Coronary artery (tissue), 2 donors: ENCODE measurements around the gene KCTD5.

Source experiments
- DNase-seq: peaks from one replicate; pipeline ENCODE4 v3.0.0-alpha.2; 2017; ENCODE audit warnings: low spot score
- H3K27ac ChIP-seq, 2 donors: fragments of 200-600 bp; sonication (generic); one replicate each; pipeline ENCODE4 v1.5.1; 2016 to 2019
- H3K4me3 ChIP-seq: fragments of 200-600 bp; sonication (generic); 2 replicates; pipeline ENCODE4 v1.5.1; 2016; ENCODE audit warnings: mild to moderate bottlenecking, moderate library complexity
- CTCF ChIP-seq: fragments of 200-600 bp; sonication (generic); IDR thresholded peaks from one replicate; pipeline ENCODE4 v1.5.1; 2019; ENCODE audit warnings: antibody characterized with exemption

KCTD5 gene

DNA sequence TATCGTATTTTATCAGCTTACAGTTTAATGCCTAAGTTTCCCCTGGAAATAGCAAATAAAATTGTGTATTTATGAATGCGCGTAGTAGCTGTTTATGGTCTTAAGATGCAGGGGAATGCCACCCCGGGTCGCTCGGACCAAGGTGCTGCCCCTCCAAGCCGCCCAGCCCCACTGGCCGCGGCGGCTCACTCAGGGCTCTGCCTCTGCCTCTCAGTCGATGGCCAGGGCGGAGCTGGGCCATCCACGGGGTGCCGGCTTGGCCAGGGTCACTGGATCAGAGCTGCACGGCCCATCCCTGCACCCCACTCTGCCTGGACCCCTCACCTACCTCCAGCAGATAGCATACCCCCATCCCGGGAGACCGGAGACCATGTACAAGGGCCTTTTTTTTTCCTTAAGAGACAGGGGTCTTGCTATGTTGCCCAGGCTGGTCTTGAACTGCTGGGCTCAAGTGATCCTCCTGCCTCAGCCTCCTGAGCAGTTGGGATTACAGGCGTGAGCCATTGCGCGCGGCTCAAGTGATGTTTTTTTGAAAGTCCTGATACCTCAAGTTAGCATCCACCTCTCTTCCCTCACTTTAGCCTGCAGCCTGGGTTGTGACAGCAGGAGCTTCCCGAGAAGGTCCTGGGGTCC, 26.7 kb downstream of the KCTD5 start:
- no peak for DNase-seq
- no peak for TF ChIP-seq CTCF

DNA sequence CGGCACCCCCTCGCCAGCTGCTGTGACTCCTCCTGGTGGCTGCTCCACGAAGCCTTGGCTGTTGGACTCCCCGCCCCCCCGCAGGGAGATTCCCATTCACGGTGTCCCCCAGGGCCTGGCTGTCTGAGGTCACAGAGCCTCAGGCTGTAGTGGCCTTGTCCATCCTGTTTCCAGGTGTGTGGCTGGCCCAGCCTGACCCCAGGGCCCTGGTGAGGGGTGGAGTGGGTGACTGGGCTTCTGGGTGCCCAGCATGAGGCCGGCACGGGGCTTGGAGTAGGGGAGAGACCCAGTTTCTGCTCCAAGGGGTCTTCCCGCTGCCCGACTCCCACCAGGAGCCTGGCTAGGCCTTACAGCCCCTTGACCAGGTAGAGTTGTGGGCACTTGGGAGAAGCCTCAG, 27.3 kb downstream of the KCTD5 start:
- Histone ChIP-seq H3K27ac (no peak overlapping the region), H3K4me3 (no peak overlapping the region)
- no peak for TF ChIP-seq CTCF
- DNase-seq, result no peak

More for the DNA sequence above, 26.7 kb downstream of the KCTD5 start:
- no peak overlapping the region for H3K4me3 ChIP-seq
- H3K27ac ChIP-seq, result no peak overlapping the region

GRCh38 chr16:2710021-2710710, 27.8 kb downstream of the KCTD5 start:
- no peak for DNase-seq
- no peak for TF ChIP-seq CTCF
- no peak overlapping the region for H3K4me3 ChIP-seq
- no peak overlapping the region for H3K27ac ChIP-seq

GRCh38 chr16:2710711-2711231, 28.4 kb downstream of the KCTD5 start:
- H3K4me3 ChIP-seq, result no peak overlapping the region
- DNase-seq, result no peak
- no peak overlapping the region for H3K27ac ChIP-seq
- TF ChIP-seq CTCF, result no peak

DNA sequence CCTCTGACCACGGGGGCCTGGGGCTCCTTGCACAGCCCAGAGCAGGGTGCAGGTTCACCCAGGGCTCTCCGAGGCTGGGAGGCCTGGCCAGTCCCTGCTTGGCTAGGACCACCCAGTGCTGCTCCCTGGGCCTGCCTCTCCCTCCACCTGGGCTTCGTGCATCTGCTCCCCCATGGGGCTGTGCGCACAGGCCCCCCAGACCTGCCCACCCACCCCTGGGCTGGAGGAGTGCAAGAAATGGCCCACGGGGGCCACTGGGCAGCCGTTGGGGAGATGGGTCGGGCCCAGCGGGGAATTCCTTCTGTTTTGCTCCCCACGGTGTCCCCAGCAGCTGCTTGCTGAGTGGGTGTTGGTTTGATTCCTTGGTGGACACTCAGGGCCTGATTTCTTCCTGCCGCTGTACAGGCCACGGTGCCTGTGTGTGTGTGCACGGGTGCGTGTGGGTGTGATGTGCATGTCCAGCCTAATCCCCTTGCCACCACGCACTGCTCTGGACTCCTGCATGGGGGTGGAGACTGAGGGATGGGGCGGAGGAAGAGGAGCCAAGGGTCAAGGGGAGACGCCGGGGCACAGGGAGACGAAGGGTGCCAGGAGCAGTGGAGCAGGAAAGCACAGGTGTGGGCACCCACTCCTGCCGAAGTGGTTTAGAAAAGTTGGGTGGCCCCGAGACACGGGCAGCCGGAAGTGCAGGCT, 29.2 kb downstream of the KCTD5 start:
- no peak for TF ChIP-seq CTCF
- DNase-seq, result no peak
- H3K4me3 ChIP-seq, result no peak overlapping the region
- no peak overlapping the region for H3K27ac ChIP-seq

- no peak for TF ChIP-seq CTCF
- no peak overlapping the region for H3K27ac ChIP-seq
- DNase-seq, result no peak
- no peak overlapping the region for H3K4me3 ChIP-seq
Measured at GRCh38 chr16:2712063-2712441, 29.7 kb downstream of the KCTD5 start.
